Measurements from ENCODE around the gene GPC6.

The GPC6 gene

GRCh38 chr13:93521307-93521706 is 294.7 kb downstream of the GPC6 start:
- DNase-seq (ENCODE audit: low read depth): no peak
- H3K4me3 ChIP-seq (ENCODE audit: low read depth, low read length): no peak overlapping the region
- TF ChIP-seq CTCF (IDR thresholded peaks at IDR 0.05; ENCODE audit: low read depth, low read length, missing control alignments): no peak

GRCh38 chr13:93522501-93522900 is 295.9 kb downstream of the GPC6 start:
- H3K4me3 ChIP-seq (ENCODE audit: low read depth, low read length): no peak overlapping the region
- no peak for TF ChIP-seq CTCF (IDR thresholded peaks at IDR 0.05; ENCODE audit: low read depth, low read length, missing control alignments)
- DNase-seq (ENCODE audit: low read depth): no peak

GRCh38 chr13:93525087-93525486 is 298.5 kb downstream of the GPC6 start:
- TF ChIP-seq CTCF (IDR thresholded peaks at IDR 0.05; ENCODE audit: low read depth, low read length, missing control alignments): no peak
- no peak overlapping the region for H3K4me3 ChIP-seq (ENCODE audit: low read depth, low read length)
- no peak for DNase-seq (ENCODE audit: low read depth)

- no peak overlapping the region for H3K4me3 ChIP-seq (ENCODE audit: low read depth, low read length)
- no peak for TF ChIP-seq CTCF (IDR thresholded peaks at IDR 0.05; ENCODE audit: low read depth, low read length, missing control alignments)
- no peak for DNase-seq (ENCODE audit: low read depth)
Observed at GRCh38 chr13:93527748-93528297, 301.2 kb downstream of the GPC6 start.

- TF ChIP-seq CTCF (IDR thresholded peaks at IDR 0.05; ENCODE audit: low read depth, low read length, missing control alignments): no peak
- no peak overlapping the region for H3K4me3 ChIP-seq (ENCODE audit: low read depth, low read length)
- DNase-seq (ENCODE audit: low read depth): no peak
Observed at GRCh38 chr13:93529961-93530360, 303.4 kb downstream of the GPC6 start.

GRCh38 chr13:93534181-93534700 is 307.6 kb downstream of the GPC6 start:
- H3K4me3 ChIP-seq (ENCODE audit: low read depth, low read length): no peak overlapping the region
- no peak for TF ChIP-seq CTCF (IDR thresholded peaks at IDR 0.05; ENCODE audit: low read depth, low read length, missing control alignments)
- no peak for DNase-seq (ENCODE audit: low read depth)

GRCh38 chr13:93535251-93535650 is 308.6 kb downstream of the GPC6 start:
- no peak for DNase-seq (ENCODE audit: low read depth)
- H3K4me3 ChIP-seq (ENCODE audit: low read depth, low read length): no peak overlapping the region
- TF ChIP-seq CTCF (IDR thresholded peaks at IDR 0.05; ENCODE audit: low read depth, low read length, missing control alignments): no peak

Measured in GM12864 (cell line).